ENCODE results near the gene RMI2.

DNA sequence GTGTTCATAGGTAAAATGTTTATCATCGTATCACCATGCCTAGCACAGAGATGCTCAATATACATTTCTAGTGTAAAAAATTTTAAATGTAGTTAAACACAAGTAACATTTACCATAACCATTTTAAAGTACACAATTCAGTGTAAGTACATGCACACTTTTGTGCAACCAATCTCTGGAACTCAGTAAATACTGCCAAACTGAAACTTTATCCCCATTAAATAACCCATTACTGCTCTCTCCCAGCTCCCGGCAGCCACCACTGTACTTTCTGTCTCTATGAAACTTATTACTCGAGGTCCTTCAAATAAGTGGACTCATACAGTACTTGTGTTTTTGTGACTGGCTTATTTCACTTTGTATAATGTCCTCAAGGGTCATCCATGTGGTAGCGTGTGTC, 29.0 kb downstream of the RMI2 start:
- TF ChIP-seq, protein P1, sequence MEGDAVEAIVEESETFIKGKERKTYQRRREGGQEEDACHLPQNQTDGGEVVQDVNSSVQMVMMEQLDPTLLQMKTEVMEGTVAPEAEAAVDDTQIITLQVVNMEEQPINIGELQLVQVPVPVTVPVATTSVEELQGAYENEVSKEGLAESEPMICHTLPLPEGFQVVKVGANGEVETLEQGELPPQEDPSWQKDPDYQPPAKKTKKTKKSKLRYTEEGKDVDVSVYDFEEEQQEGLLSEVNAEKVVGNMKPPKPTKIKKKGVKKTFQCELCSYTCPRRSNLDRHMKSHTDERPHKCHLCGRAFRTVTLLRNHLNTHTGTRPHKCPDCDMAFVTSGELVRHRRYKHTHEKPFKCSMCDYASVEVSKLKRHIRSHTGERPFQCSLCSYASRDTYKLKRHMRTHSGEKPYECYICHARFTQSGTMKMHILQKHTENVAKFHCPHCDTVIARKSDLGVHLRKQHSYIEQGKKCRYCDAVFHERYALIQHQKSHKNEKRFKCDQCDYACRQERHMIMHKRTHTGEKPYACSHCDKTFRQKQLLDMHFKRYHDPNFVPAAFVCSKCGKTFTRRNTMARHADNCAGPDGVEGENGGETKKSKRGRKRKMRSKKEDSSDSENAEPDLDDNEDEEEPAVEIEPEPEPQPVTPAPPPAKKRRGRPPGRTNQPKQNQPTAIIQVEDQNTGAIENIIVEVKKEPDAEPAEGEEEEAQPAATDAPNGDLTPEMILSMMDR (IDR thresholded peaks at IDR 0.05): no peak
- TF ChIP-seq EP300 (IDR thresholded peaks at IDR 0.05): no peak
- TF ChIP-seq POLR2AphosphoS5 (IDR thresholded peaks at IDR 0.05): no peak
- TF ChIP-seq POLR2A (IDR thresholded peaks at IDR 0.05): no peak
